PC-9 (cell line): Measurements from ENCODE around the gene NCBP2L. TPM values are rescaled to one million over a fixed set of nuclear protein-coding genes. Genes with fewer than 3 reads are reported as not detected.

Experiments
- BruUV-seq: library from RNA; stranded (reverse); fragments of 400-500 nt; replicated peaks from 2 replicates; lab custom pipeline; 2021; lab: Mats Ljungman, UMichigan
- CTCF ChIA-PET: fragments of 300-600 bp; sonication (Branson Sonifier 250); formaldehyde crosslinking; loops from one replicate; lab custom pipeline; 2022; ENCODE audit warnings: antibody characterized with exemption; lab: Charles Lee
- POLR2A ChIA-PET: fragments of 300-600 bp; sonication (Branson Sonifier 250); formaldehyde crosslinking; loops from one replicate; lab custom pipeline; 2022; ENCODE audit warnings: antibody characterized with exemption; ENCODE audit not compliant: unreplicated experiment; lab: Charles Lee
- DNase-seq, 2 experiments: peaks; one replicate each; pipeline versions ENCODE4 v3.0.0 to v3.0.0-alpha.2; 2015 to 2022; ENCODE audit warnings: mixed read lengths in 1 of 2
- H2AFZ ChIP-seq: fragments of 200-600 bp; sonication (generic); 2 replicates; pipeline ENCODE4 v1.8.1; 2017; ENCODE audit warnings: antibody characterized with exemption
- H3F3A ChIP-seq: fragments of 200-600 bp; sonication (generic); 2 replicates; pipeline ENCODE4 v1.8.1; 2017; ENCODE audit warnings: antibody characterized with exemption, mild to moderate bottlenecking, low read depth; ENCODE audit not compliant: insufficient read depth
- H3K27ac ChIP-seq: fragments of 200-600 bp; sonication (generic); 2 replicates; pipeline ENCODE4 v1.6.1; 2016; ENCODE audit warnings: mixed run types
- H3K27me3 ChIP-seq: fragments of 200-600 bp; sonication (generic); 2 replicates; pipeline ENCODE4 v1.6.1; 2016; ENCODE audit warnings: low read depth, mixed run types; ENCODE audit not compliant: insufficient read depth
- H3K36me3 ChIP-seq: fragments of 200-600 bp; sonication (generic); 2 replicates; pipeline ENCODE4 v1.6.1; 2016; ENCODE audit warnings: low read depth, mixed run types
- H3K4me1 ChIP-seq: fragments of 200-600 bp; sonication (generic); replicated peaks from 2 replicates; pipeline ENCODE4 v1.6.1; 2016; ENCODE audit warnings: mixed run types; ENCODE audit not compliant: insufficient read depth
- H3K4me2 ChIP-seq: fragments of 200-600 bp; sonication (generic); 2 replicates; pipeline ENCODE4 v1.6.1; 2017; ENCODE audit warnings: mixed run types
- H3K4me3 ChIP-seq: fragments of 200-600 bp; sonication (generic); 2 replicates; pipeline ENCODE4 v1.6.1; 2016; ENCODE audit warnings: mixed run types
- H3K79me2 ChIP-seq: fragments of 200-600 bp; sonication (generic); 2 replicates; pipeline ENCODE4 v1.6.1; 2017; ENCODE audit warnings: low read depth, mixed run types
- H3K9me2 ChIP-seq: fragments of 200-600 bp; sonication (generic); 2 replicates; pipeline ENCODE4 v1.8.1; 2017; ENCODE audit warnings: mild to moderate bottlenecking; ENCODE audit not compliant: insufficient read depth
- H3K9me3 ChIP-seq: fragments of 200-600 bp; sonication (generic); 2 replicates; pipeline ENCODE4 v1.8.1; 2016; ENCODE audit warnings: low read depth; ENCODE audit not compliant: insufficient read depth
- H4K20me1 ChIP-seq: fragments of 200-600 bp; sonication (generic); 2 replicates; pipeline ENCODE4 v1.8.1; 2017; ENCODE audit not compliant: insufficient read depth
- CTCF ChIP-seq: fragments of 200-600 bp; sonication (generic); conservative IDR thresholded peaks from 2 replicates; pipeline ENCODE4 v1.6.1; 2017; ENCODE audit warnings: mixed run types, antibody characterized with exemption, mild to moderate bottlenecking, moderate library complexity
- EZH2 ChIP-seq: fragments of 200-600 bp; sonication (generic); IDR thresholded peaks from 2 replicates; pipeline ENCODE4 v1.8.0; 2017; ENCODE audit warnings: antibody characterized with exemption, low read depth
- intact Hi-C: fragments of 100-400 bp; cut with micrococcal nuclease; formaldehyde crosslinking; loops from one replicate; pipeline ENCODE4 v1.10.0; 2022; ENCODE audit not compliant: unreplicated experiment
- total RNA-seq: library from RNA; stranded (reverse); gene quantifications from 2 replicates; pipeline ENCODE4 v1.2.3, GENCODE V29; 2021

Gene NCBP2L
- total RNA-seq, 1 experiment from 2014 or later = not detected

DNA sequence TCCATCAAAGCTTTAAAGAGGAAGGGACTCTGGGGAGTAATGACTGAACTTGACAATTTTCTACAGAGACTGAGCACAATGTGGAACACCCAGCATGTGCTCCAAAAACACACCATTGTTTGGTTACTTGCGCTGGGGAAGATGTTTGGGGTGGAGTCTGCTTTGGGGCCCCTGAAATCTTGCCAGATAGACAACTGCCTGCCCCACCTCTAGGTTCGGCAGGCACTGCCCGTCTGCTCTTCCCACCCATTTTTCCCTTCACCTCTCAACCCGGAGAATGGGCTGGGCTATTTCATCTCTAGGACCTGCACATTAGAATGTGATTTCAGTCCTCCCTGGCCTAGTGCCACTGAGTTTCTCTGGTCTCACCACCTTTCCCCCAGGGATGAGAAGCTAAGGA is 43.8 kb upstream of the NCBP2L start:
- Histone ChIP-seq H3K4me3 (no peak overlapping the region), H4K20me1 (no peaks in the 10 kb centered on the region), H3K27ac (no peak overlapping the region), H3K27me3 (no peaks in the 10 kb centered on the region), H3K4me1 (peaks cover 78% of the 10 kb centered on the region), H3K36me3 (no peaks in the 10 kb centered on the region), H3K9me2 (no peaks in the 10 kb centered on the region), H3K79me2 (no peaks in the 10 kb centered on the region), H3K4me2 (no peak overlapping the region), H3K9me3 (no peaks in the 10 kb centered on the region), H3F3A (peaks cover 41% of the 10 kb centered on the region; the same call in 1 of the 2 replicates), H2AFZ (no peak overlapping the region)
- POLR2A ChIA-PET = no interaction called here
- intact Hi-C loops = loop anchor here (2.0 kb wide), 1 partner anchor 41 kb away; the partner anchor contains the start of gene TSC22D3
- BruUV-seq = no TSS peak
- TF ChIP-seq EZH2 = no peak
- TF ChIP-seq CTCF = no peak
- DNase-seq = no peak
- CTCF ChIA-PET = no interaction called here

DNA sequence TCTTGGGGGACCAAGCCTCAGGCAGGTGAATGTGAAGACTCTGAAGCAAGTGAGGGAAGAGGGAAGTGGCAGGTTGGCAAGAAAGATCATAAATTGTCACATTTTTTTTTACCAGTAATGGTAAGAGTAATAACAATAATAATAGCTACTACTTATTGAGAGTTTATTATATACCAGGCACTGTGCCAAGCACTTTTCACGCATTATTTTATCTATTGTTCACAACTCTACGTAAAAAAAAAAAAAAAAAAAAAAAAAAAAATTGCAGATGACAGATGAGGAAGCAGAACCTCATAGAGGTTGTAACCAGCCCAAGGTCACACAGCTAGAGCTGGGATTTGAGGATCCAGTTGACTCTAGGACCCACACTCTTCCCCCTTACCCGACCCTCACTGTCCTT is 42.9 kb upstream of the NCBP2L start:
- H3K9me2 ChIP-seq = no peaks in the 10 kb centered on the region
- no peaks in the 10 kb centered on the region for H3K79me2 ChIP-seq
- H2AFZ ChIP-seq = no peak overlapping the region
- ChIA-PET CTCF (interaction anchor here (0.6 kb wide), 1 partner anchor 75 kb away, joined by 12 read pairs; no protein-coding TSS in a partner anchor), POLR2A (interaction anchor here (0.6 kb wide), 2 partner anchors 8 to 57 kb away, joined by 3 read pairs; no protein-coding TSS in a partner anchor)
- H3F3A ChIP-seq = peaks cover 39% of the 10 kb centered on the region; the same call in 1 of the 2 replicates
- BruUV-seq = no TSS peak
- peaks cover 68% of the 10 kb centered on the region for H3K4me1 ChIP-seq
- no peak for DNase-seq
- H3K4me3 ChIP-seq = no peak overlapping the region
- no peak for TF ChIP-seq CTCF
- no peak for TF ChIP-seq EZH2
- H3K4me2 ChIP-seq = no peak overlapping the region
- no peaks in the 10 kb centered on the region for H4K20me1 ChIP-seq
- intact Hi-C loops = no loop called here
- no peak overlapping the region for H3K27ac ChIP-seq
- H3K36me3 ChIP-seq = no peaks in the 10 kb centered on the region
- no peaks in the 10 kb centered on the region for H3K9me3 ChIP-seq
- no peaks in the 10 kb centered on the region for H3K27me3 ChIP-seq

GRCh38 chrX:107736781-107737531 is 40.6 kb upstream of the NCBP2L start:
- no peak overlapping the region for H3K4me3 ChIP-seq
- no peaks in the 10 kb centered on the region for H3K9me2 ChIP-seq
- ChIA-PET POLR2A (interaction anchor here (0.6 kb wide), 5 partner anchors 8 to 38 kb away, joined by 3 to 7 read pairs (median 4); no protein-coding TSS in a partner anchor), CTCF (interaction anchor here (0.6 to 1.6 kb wide), 2 partner anchors 29 to 39 kb away, joined by 3 to 7 read pairs; partner anchors contain the start of gene TSC22D3)
- H3K36me3 ChIP-seq = no peaks in the 10 kb centered on the region
- intact Hi-C loops = no loop called here
- H2AFZ ChIP-seq = no peak overlapping the region
- peak overlapping the region; percentile 57 for H3K4me2 ChIP-seq
- peak overlapping the region; percentile 48 for H3K27ac ChIP-seq
- H3K79me2 ChIP-seq = no peaks in the 10 kb centered on the region
- no TSS peak for BruUV-seq
- DNase-seq = peak; percentile 80 to 91
- TF ChIP-seq CTCF (no peak), EZH2 (no peak)
- H4K20me1 ChIP-seq = no peaks in the 10 kb centered on the region
- H3K9me3 ChIP-seq = no peaks in the 10 kb centered on the region
- peaks cover 55% of the 10 kb centered on the region for H3K4me1 ChIP-seq
- H3K27me3 ChIP-seq = no peaks in the 10 kb centered on the region
- peaks cover 25% of the 10 kb centered on the region; the same call in 1 of the 2 replicates for H3F3A ChIP-seq
